GM12878 (cell line): ENCODE results near the gene HAND1. TPM values are rescaled to one million over a fixed set of nuclear protein-coding genes. Genes with fewer than 3 reads are reported as not detected.
A peak's percentile ranks its signal among the peaks of the same experiment; 100 is the strongest.

Experiments used
- ATAC-seq: fragments of 200-7000 bp; cut with Tn5 transposase; 3 replicates; pipeline ENCODE4 v1.9.1; 2020; ENCODE audit warnings: mild to moderate bottlenecking, moderate library complexity
- BruUV-seq: library from RNA; stranded (reverse); fragments of 400-500 nt; replicated peaks from 2 replicates; lab custom pipeline; 2021; lab: Mats Ljungman, UMichigan
- CTCF ChIA-PET: fragments of 300-600 bp; sonication (Branson Sonifier 250); formaldehyde crosslinking; extraction: SDS; loops from one replicate; lab custom pipeline; 2021; ENCODE audit warnings: inconsistent platforms; lab: Yijun Ruan, JAX
- POLR2A ChIA-PET: fragments of 350-600 bp; formaldehyde crosslinking; extraction: SDS; loops from one replicate; lab custom pipeline; 2021; ENCODE audit warnings: inconsistent platforms; lab: Charles Lee
- RAD21 ChIA-PET: fragments of 300-600 bp; sonication (Branson Sonifier 250); formaldehyde crosslinking; loops from one replicate; lab custom pipeline; 2023; ENCODE audit warnings: antibody characterized with exemption; ENCODE audit not compliant: unreplicated experiment; lab: Charles Lee
- SMC1A ChIA-PET: fragments of 300-600 bp; sonication (Branson Sonifier 250); formaldehyde crosslinking; loops from one replicate; lab custom pipeline; 2023; ENCODE audit not compliant: unreplicated experiment, uncharacterized antibody; lab: Charles Lee
- DNase-seq: peaks from one replicate; pipeline ENCODE4 v3.0.0-alpha.2; 2011; ENCODE audit warnings: low read depth, low spot score
- FAIRE-seq: peaks from 3 replicates; lab custom pipeline; 2011; peaks lifted over from hg19 to GRCh38; lab: Jason Lieb, UNC
- H2AFZ ChIP-seq: 2 replicates; pipeline ENCODE4 v1.6.0; 2011; ENCODE audit warnings: low read depth, low read length, control low read depth; ENCODE audit not compliant: control insufficient read depth
- H3K27ac ChIP-seq: 2 replicates; pipeline ENCODE4 v1.5.1; 2011; ENCODE audit warnings: control low read depth; ENCODE audit not compliant: control insufficient read depth, insufficient read depth
- H3K27me3 ChIP-seq, 2 experiments: replicated peaks in 1 of 2; 2 replicates each; pipeline versions ENCODE4 v1.6.0 to v1.6.1; 2011; ENCODE audit warnings: low read length in 1 of 2; ENCODE audit not compliant: control insufficient read depth in 2 of 2, insufficient read depth in 2 of 2
- H3K36me3 ChIP-seq, 2 experiments: 2 replicates each; pipeline ENCODE4 v1.5.1; 2011; ENCODE audit warnings: low read length in 1 of 2; ENCODE audit not compliant: control insufficient read depth in 2 of 2, insufficient read depth in 2 of 2
- H3K4me1 ChIP-seq: 2 replicates; pipeline ENCODE4 v1.6.1; 2011; ENCODE audit warnings: mild to moderate bottlenecking, low read length, moderate library complexity, mixed read lengths; ENCODE audit not compliant: control insufficient read depth, insufficient read depth
- H3K4me2 ChIP-seq: 2 replicates; pipeline ENCODE4 v1.6.0; 2011; ENCODE audit warnings: control low read depth; ENCODE audit not compliant: control insufficient read depth, insufficient read depth
- H3K4me3 ChIP-seq: fragments of 200-600 bp; sonication (generic); 2 replicates; pipeline ENCODE4 v1.5.1; 2016
- H3K79me2 ChIP-seq: 2 replicates; pipeline ENCODE4 v1.6.0; 2011; ENCODE audit warnings: low read length; ENCODE audit not compliant: control insufficient read depth, insufficient read depth
- H3K9ac ChIP-seq: 2 replicates; pipeline ENCODE4 v1.8.0; 2011; ENCODE audit warnings: low read length, control low read depth, mixed read lengths; ENCODE audit not compliant: control insufficient read depth, insufficient read depth
- H3K9me3 ChIP-seq: replicated peaks from 3 replicates; pipeline ENCODE4 v1.5.1; 2011; ENCODE audit warnings: mild to moderate bottlenecking, low read length; ENCODE audit not compliant: control insufficient read depth, insufficient read depth
- H4K20me1 ChIP-seq: 2 replicates; pipeline ENCODE4 v1.6.0; 2011; ENCODE audit not compliant: control insufficient read depth, insufficient read depth
- CBFB ChIP-seq: IDR thresholded peaks from 2 replicates; pipeline ENCODE4 v1.6.1; 2016; ENCODE audit warnings: antibody characterized with exemption, low read depth
- CHD1 ChIP-seq: IDR thresholded peaks from 2 replicates; pipeline ENCODE4 v1.6.1; 2012; ENCODE audit warnings: low read depth, low read length, improper control_type of control experiment
- CREB1 ChIP-seq: IDR thresholded peaks from 2 replicates; pipeline ENCODE4 v1.6.1; 2012; ENCODE audit warnings: low read depth, mild to moderate bottlenecking, inconsistent platforms
- DPF2 ChIP-seq: fragments of 450-650 bp; IDR thresholded peaks from 2 replicates; pipeline ENCODE4 v1.6.1; 2017; ENCODE audit warnings: mild to moderate bottlenecking
- FOXM1 ChIP-seq: IDR thresholded peaks from 2 replicates; pipeline ENCODE4 v1.6.1; 2012; ENCODE audit warnings: low read depth, mild to moderate bottlenecking, inconsistent platforms, low read length, moderate library complexity
- IKZF2 ChIP-seq, 2 experiments: fragments of 450-650 bp; IDR thresholded peaks; 2 replicates each; pipeline ENCODE4 v1.6.1; 2017; ENCODE audit warnings: mild to moderate bottlenecking in 2 of 2, moderate library complexity in 2 of 2
- MEF2A ChIP-seq: IDR thresholded peaks from 2 replicates; pipeline ENCODE4 v1.6.1; 2011; ENCODE audit warnings: low read depth, mild to moderate bottlenecking, low read length, moderate library complexity; ENCODE audit not compliant: insufficient read depth
- NBN ChIP-seq: fragments of 450-650 bp; IDR thresholded peaks from 2 replicates; pipeline ENCODE4 v1.6.1; 2016
- RBBP5 ChIP-seq: fragments of 200-600 bp; sonication (generic); conservative IDR thresholded peaks from 2 replicates; pipeline ENCODE4 v1.6.1; 2016
- SMAD5 ChIP-seq: IDR thresholded peaks from 2 replicates; pipeline ENCODE4 v1.6.1; 2016; ENCODE audit warnings: antibody characterized with exemption, low read depth
- TBL1XR1 ChIP-seq: IDR thresholded peaks from 2 replicates; pipeline ENCODE4 v1.6.1; 2012; ENCODE audit warnings: low read depth, low read length, improper control_type of control experiment
- ZNF217 ChIP-seq: fragments of 450-650 bp; IDR thresholded peaks from 2 replicates; pipeline ENCODE4 v1.6.1; 2017; ENCODE audit warnings: antibody characterized with exemption, mild to moderate bottlenecking
- ZSCAN29 ChIP-seq: fragments of 450-650 bp; IDR thresholded peaks from 2 replicates; pipeline ENCODE4 v1.6.1; 2017; ENCODE audit warnings: mild to moderate bottlenecking, moderate library complexity
- WGBS: methylation state at CpG from one replicate; pipeline ENCODE4 v1.1.6; 2016; ENCODE audit warnings: low lambda C conversion rate; ENCODE audit not compliant: insufficient replicate concordance, insufficient coverage; ENCODE audit errors: missing lambda C conversion rate; 5-methylcytosine and 5-hydroxymethylcytosine counted together
- in situ Hi-C: fragments of 300-500 bp; cut with MboI; formaldehyde crosslinking; loops from 9 replicates; pipeline ENCODE4 v1.14.3; 2018; ENCODE audit warnings: mixed read lengths
- intact Hi-C: fragments of 100-400 bp; cut with micrococcal nuclease; formaldehyde crosslinking; loops from one replicate; pipeline ENCODE4 v1.14.2; 2022; ENCODE audit not compliant: unreplicated experiment
- polyA plus RNA-seq, 11 experiments: library from polyadenylated mRNA; depleted of rRNA in 4 of 11; unstranded in 6 of 11; stranded (reverse) in 5 of 11; fragments of >200 nt; fragmentation: Nextera tagmentation in 4 of 11; fragmentation: Illumina TruSeq in 1 of 11; extraction: Ambion mirVana in 4 of 11; extraction: Trizol in 1 of 11; gene quantifications; 1 replicate in 1 of 11; 2 replicates in 10 of 11; pipeline versions ENCODE4 v1.2.1 to v1.2.3, GENCODE V29; 2011 to 2016; ENCODE audit warnings: inconsistent platforms in 2 of 11, missing spikeins in 2 of 11, low read depth in 1 of 11
- total RNA-seq, 4 experiments: library from RNA; depleted of rRNA in 3 of 4; stranded (reverse); fragments of >200 nt in 3 of 4; fragmentation: Illumina TruSeq in 1 of 4; extraction: Trizol in 1 of 4; gene quantifications; 2 replicates each; pipeline versions ENCODE4 v1.2.1 to v1.2.3, GENCODE V29; 2013 to 2021
- TF ChIP-seq, protein P1 (sequence below): IDR thresholded peaks from 2 replicates; pipeline ENCODE4 v1.6.1; 2012; ENCODE audit warnings: low read length, inconsistent platforms
- TF ChIP-seq, protein P2 (sequence below): fragments of 150-350 bp; IDR thresholded peaks from 2 replicates; pipeline ENCODE4 v1.6.1; 2014; ENCODE audit warnings: mild to moderate bottlenecking, low read depth, low read length
- TF ChIP-seq, protein P3 (sequence below): IDR thresholded peaks from 2 replicates; pipeline ENCODE4 v1.6.1; 2012; ENCODE audit warnings: improper control_type of control experiment, low read depth, low read length; ENCODE audit not compliant: insufficient replicate concordance

HAND1 gene
- total and polyA plus RNA-seq, 10 of the 15 experiments (the other 5 are each of a cell fraction or from before 2014, with no cell fraction given): 0.06 to 0.41 (median 0.27) TPM; not detected in 4

DNA sequence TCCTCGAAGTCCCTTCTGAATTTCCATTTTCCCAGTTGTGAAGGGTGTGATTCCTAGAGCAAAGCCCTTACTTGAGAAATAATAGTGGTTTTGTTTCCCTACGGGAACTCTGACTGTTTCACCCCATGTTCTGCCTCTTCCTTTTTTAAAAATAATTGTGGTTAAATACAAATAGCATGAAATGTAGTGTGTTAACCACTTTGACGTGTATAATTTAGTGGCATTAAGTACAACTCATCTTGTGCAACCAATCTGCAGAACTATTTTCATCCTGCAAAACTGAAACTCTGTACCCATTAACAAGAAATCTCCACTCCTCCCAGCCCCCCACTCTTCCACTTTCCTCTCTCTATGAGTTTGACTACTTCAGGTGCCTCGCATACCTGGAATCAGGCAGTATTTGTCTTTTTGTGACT lies 35.6 kb upstream of the HAND1 start (continued):
- TF ChIP-seq TBL1XR1 (0 out of 2 replicates have a peak, but pooled peaks have one; percentile 44), IKZF2 (IDR thresholded peaks at IDR 0.05) (peak; percentile 98 to 99), MEF2A (peak; percentile 88), CREB1 (0 out of 2 replicates have a peak, but pooled peaks have one; percentile 23), FOXM1 (0 out of 2 replicates have a peak, but pooled peaks have one; percentile 25), DPF2 (peak; percentile 94), ZNF217 (peak; percentile 84)
- TF ChIP-seq, protein P1, sequence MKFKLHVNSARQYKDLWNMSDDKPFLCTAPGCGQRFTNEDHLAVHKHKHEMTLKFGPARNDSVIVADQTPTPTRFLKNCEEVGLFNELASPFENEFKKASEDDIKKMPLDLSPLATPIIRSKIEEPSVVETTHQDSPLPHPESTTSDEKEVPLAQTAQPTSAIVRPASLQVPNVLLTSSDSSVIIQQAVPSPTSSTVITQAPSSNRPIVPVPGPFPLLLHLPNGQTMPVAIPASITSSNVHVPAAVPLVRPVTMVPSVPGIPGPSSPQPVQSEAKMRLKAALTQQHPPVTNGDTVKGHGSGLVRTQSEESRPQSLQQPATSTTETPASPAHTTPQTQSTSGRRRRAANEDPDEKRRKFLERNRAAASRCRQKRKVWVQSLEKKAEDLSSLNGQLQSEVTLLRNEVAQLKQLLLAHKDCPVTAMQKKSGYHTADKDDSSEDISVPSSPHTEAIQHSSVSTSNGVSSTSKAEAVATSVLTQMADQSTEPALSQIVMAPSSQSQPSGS: peak; percentile 75

DNA sequence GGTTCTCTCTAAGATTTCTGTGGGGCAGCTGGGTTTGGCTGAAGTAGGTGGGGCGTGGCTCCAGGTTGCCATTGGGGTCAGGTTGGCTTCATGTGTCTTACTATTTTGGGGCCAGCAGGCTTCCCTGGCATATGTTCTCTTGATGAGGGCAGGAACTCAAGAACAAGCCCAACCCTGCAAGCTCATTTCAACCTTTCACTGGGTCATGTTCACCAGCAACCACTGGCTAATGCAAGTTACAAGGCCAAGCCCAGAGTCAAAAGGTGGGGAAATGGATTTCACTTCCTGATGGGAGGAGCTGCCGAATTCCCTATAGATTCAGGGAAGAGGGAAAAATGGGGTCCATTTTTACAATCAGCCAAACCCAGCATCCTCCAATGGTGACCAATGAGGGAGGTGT lies 34.0 kb upstream of the HAND1 start:
- BruUV-seq: no TSS peak
- intact Hi-C loops: loop anchor here (5.0 kb wide), 1 partner anchor 50 kb away; no protein-coding TSS in a partner anchor
- TF ChIP-seq CHD1: no peak
- TF ChIP-seq CREB1: no peak
- TF ChIP-seq SMAD5: no peak
- no peak for TF ChIP-seq FOXM1
- TF ChIP-seq ZSCAN29: no peak
- TF ChIP-seq NBN: no peak
- TF ChIP-seq, protein P2, sequence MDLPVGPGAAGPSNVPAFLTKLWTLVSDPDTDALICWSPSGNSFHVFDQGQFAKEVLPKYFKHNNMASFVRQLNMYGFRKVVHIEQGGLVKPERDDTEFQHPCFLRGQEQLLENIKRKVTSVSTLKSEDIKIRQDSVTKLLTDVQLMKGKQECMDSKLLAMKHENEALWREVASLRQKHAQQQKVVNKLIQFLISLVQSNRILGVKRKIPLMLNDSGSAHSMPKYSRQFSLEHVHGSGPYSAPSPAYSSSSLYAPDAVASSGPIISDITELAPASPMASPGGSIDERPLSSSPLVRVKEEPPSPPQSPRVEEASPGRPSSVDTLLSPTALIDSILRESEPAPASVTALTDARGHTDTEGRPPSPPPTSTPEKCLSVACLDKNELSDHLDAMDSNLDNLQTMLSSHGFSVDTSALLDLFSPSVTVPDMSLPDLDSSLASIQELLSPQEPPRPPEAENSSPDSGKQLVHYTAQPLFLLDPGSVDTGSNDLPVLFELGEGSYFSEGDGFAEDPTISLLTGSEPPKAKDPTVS: no peak
- TF ChIP-seq, protein P3, sequence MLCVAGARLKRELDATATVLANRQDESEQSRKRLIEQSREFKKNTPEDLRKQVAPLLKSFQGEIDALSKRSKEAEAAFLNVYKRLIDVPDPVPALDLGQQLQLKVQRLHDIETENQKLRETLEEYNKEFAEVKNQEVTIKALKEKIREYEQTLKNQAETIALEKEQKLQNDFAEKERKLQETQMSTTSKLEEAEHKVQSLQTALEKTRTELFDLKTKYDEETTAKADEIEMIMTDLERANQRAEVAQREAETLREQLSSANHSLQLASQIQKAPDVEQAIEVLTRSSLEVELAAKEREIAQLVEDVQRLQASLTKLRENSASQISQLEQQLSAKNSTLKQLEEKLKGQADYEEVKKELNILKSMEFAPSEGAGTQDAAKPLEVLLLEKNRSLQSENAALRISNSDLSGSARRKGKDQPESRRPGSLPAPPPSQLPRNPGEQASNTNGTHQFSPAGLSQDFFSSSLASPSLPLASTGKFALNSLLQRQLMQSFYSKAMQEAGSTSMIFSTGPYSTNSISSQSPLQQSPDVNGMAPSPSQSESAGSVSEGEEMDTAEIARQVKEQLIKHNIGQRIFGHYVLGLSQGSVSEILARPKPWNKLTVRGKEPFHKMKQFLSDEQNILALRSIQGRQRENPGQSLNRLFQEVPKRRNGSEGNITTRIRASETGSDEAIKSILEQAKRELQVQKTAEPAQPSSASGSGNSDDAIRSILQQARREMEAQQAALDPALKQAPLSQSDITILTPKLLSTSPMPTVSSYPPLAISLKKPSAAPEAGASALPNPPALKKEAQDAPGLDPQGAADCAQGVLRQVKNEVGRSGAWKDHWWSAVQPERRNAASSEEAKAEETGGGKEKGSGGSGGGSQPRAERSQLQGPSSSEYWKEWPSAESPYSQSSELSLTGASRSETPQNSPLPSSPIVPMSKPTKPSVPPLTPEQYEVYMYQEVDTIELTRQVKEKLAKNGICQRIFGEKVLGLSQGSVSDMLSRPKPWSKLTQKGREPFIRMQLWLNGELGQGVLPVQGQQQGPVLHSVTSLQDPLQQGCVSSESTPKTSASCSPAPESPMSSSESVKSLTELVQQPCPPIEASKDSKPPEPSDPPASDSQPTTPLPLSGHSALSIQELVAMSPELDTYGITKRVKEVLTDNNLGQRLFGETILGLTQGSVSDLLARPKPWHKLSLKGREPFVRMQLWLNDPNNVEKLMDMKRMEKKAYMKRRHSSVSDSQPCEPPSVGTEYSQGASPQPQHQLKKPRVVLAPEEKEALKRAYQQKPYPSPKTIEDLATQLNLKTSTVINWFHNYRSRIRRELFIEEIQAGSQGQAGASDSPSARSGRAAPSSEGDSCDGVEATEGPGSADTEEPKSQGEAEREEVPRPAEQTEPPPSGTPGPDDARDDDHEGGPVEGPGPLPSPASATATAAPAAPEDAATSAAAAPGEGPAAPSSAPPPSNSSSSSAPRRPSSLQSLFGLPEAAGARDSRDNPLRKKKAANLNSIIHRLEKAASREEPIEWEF: no peak
- no peak for TF ChIP-seq RBBP5
- no peak for TF ChIP-seq CBFB
- no peak for TF ChIP-seq IKZF2 (IDR thresholded peaks at IDR 0.05)

More for the DNA sequence above, 34.0 kb upstream of the HAND1 start:
- FAIRE-seq (no peak), ATAC-seq (no peak), DNase-seq (no peak)
- RAD21 ChIA-PET: interaction anchor here (1.4 to 8.2 kb wide), 2 partner anchors 10 to 64 kb away, joined by 6 to 62 read pairs; no protein-coding TSS in a partner anchor
- no peaks in the 10 kb centered on the region for H3K79me2 ChIP-seq
- H3K4me1 ChIP-seq: peaks cover 48% of the 10 kb centered on the region
- no peak overlapping the region for H2AFZ ChIP-seq
- H3K36me3 ChIP-seq: no peaks in the 10 kb centered on the region
- no peaks in the 10 kb centered on the region for H3K9me3 ChIP-seq
- no peak overlapping the region for H3K27ac ChIP-seq
- SMC1A ChIA-PET: interaction anchor here (0.9 to 9.5 kb wide), 8 partner anchors 9 to 64 kb away, joined by 3 to 108 read pairs (median 6); no protein-coding TSS in a partner anchor
- H3K9ac ChIP-seq: no peak overlapping the region
- no peak overlapping the region for H3K4me2 ChIP-seq
- H4K20me1 ChIP-seq: no peaks in the 10 kb centered on the region
- POLR2A ChIA-PET: interaction anchor here (4.2 kb wide), 1 partner anchor 9 kb away, joined by 35 read pairs; no protein-coding TSS in a partner anchor
- H3K27me3 ChIP-seq: no peaks in the 10 kb centered on the region
- in situ Hi-C loops: no loop called here
- 63% methylated on average over 2 of the region's 2 CpGs for WGBS
- CTCF ChIA-PET: interaction anchor here (0.6 to 4.0 kb wide), 7 partner anchors 9 to 91 kb away, joined by 3 to 41 read pairs (median 6); no protein-coding TSS in a partner anchor
- H3K4me3 ChIP-seq: no peak overlapping the region
